Measurements from ENCODE around the gene KASH5. TPM values are rescaled to one million over a fixed set of nuclear protein-coding genes. Genes with fewer than 3 reads are reported as not detected.

The KASH5 gene
- total and polyA plus RNA-seq, 4 donors: not detected

- TF ChIP-seq CTCF (IDR thresholded peaks at IDR 0.05; ENCODE audit: low read depth, low read length, missing input control): no peak
Observed at GRCh38 chr19:49407079-49407478, 19.0 kb downstream of the KASH5 start (continued).

- no peaks in the 10 kb centered on the region for H3K9me3 ChIP-seq (ENCODE audit: control insufficient read depth in 4 of 4, low read length in 3 of 4)
- H3K4me1 ChIP-seq (ENCODE audit: control insufficient read depth in 4 of 4, insufficient read depth in 4 of 4, low read length in 3 of 4): no peaks in the 10 kb centered on the region
- no peak for DNase-seq (ENCODE audit: low spot score)
- H3K36me3 ChIP-seq (ENCODE audit: control insufficient read depth in 4 of 4, insufficient read depth in 3 of 4, low read depth in 1 of 4, low read length in 3 of 4): no peaks in the 10 kb centered on the region
- TF ChIP-seq HNF4A (conservative IDR thresholded peaks at IDR 0.05) (no peak), TAF1 (conservative IDR thresholded peaks at IDR 0.05) (no peak), RAD21 (IDR thresholded peaks at IDR 0.05) (no peak), CTCF (IDR thresholded peaks at IDR 0.05; ENCODE audit: low read depth, low read length, missing input control) (no peak), NR2F2 (IDR thresholded peaks at IDR 0.05) (no peak), JUND (IDR thresholded peaks at IDR 0.05) (no peak), RXRA (IDR thresholded peaks at IDR 0.05) (no peak), MAX (IDR thresholded peaks at IDR 0.05) (no peak), FOXA1 (IDR thresholded peaks at IDR 0.05) (no peak), REST (IDR thresholded peaks at IDR 0.05) (no peak), SP1 (IDR thresholded peaks at IDR 0.05) (no peak), GABPA (IDR thresholded peaks at IDR 0.05 in 1 of 2, conservative IDR thresholded peaks at IDR 0.05 in 1 of 2) (no peak), EGR1 (IDR thresholded peaks at IDR 0.05; ENCODE audit: low read depth in 2 of 2) (no peak)
- no peak overlapping the region for H3K4me3 ChIP-seq (ENCODE audit: low read depth in 1 of 3, low read length in 3 of 3)
- 85% methylated on average over 16 of the region's 16 CpGs for WGBS
- peaks cover 0 to 2% (median 0%) of the 10 kb centered on the region in 4 donors for H3K27me3 ChIP-seq (ENCODE audit: control insufficient read depth in 4 of 4, insufficient read depth in 4 of 4, low read length in 3 of 4)
- H3K27ac ChIP-seq (ENCODE audit: low read depth in 1 of 2, low read length in 2 of 2): no peak overlapping the region
- no peak overlapping the region for H3K9ac ChIP-seq (ENCODE audit: low read depth in 1 of 2, low read length in 2 of 2)
Observed at GRCh38 chr19:49407482-49408015, 19.5 kb downstream of the KASH5 start.
